ENCODE measurements around the gene KLF2. TPM values are rescaled to one million over a fixed set of nuclear protein-coding genes. Genes with fewer than 3 reads are reported as not detected.

The KLF2 gene
- total RNA-seq, 1 donor from 2014 or later: 198 TPM

- no peak overlapping the region for H3K27ac ChIP-seq
- TF ChIP-seq, protein P1, sequence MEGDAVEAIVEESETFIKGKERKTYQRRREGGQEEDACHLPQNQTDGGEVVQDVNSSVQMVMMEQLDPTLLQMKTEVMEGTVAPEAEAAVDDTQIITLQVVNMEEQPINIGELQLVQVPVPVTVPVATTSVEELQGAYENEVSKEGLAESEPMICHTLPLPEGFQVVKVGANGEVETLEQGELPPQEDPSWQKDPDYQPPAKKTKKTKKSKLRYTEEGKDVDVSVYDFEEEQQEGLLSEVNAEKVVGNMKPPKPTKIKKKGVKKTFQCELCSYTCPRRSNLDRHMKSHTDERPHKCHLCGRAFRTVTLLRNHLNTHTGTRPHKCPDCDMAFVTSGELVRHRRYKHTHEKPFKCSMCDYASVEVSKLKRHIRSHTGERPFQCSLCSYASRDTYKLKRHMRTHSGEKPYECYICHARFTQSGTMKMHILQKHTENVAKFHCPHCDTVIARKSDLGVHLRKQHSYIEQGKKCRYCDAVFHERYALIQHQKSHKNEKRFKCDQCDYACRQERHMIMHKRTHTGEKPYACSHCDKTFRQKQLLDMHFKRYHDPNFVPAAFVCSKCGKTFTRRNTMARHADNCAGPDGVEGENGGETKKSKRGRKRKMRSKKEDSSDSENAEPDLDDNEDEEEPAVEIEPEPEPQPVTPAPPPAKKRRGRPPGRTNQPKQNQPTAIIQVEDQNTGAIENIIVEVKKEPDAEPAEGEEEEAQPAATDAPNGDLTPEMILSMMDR (IDR thresholded peaks at IDR 0.05): no peak
- no peak for ATAC-seq
- H3K27me3 ChIP-seq: no peaks in the 10 kb centered on the region
- peaks cover 30% of the 10 kb centered on the region for H3K36me3 ChIP-seq
- no peak overlapping the region for H3K4me3 ChIP-seq
- peaks cover 50% of the 10 kb centered on the region for H3K4me1 ChIP-seq
- no peak for DNase-seq
- no peaks in the 10 kb centered on the region for H3K9me3 ChIP-seq
- intact Hi-C loops (cut with DNase I): no loop called here
Measured at GRCh38 chr19:16373989-16374388, 49.4 kb downstream of the KLF2 start.

DNA sequence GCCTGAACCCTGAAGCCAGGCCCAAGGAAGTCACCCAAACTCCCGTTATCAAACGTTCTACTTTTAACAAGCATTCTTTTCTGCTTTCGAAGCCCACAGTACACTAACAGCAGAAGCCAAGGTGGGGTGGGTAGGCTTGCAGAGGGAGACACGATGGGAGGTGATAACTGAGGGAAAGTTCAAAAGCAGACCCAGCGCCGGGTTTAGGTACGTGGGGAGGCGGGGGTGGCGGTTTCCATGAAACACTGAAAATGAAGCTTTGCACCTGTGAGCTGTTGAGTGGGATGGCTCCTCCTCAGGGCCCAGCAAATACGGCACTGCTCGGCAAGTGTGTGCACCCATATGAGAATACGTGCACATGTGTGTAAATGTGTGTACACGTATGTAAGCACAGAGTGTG, 49.8 kb downstream of the KLF2 start:
- Histone ChIP-seq H3K27me3 (no peaks in the 10 kb centered on the region), H3K27ac (no peak overlapping the region), H3K9me3 (no peaks in the 10 kb centered on the region), H3K36me3 (peaks cover 30% of the 10 kb centered on the region), H3K4me1 (peaks cover 50% of the 10 kb centered on the region), H3K4me3 (no peak overlapping the region)
- intact Hi-C loops (cut with DNase I): no loop called here
- ATAC-seq (no peak), DNase-seq (no peak)
- TF ChIP-seq, protein P1 (IDR thresholded peaks at IDR 0.05): no peak

- intact Hi-C loops (cut with DNase I): no loop called here
- ATAC-seq: no peak
- DNase-seq: no peak
- Histone ChIP-seq H3K9me3 (no peaks in the 10 kb centered on the region), H3K36me3 (peaks cover 30% of the 10 kb centered on the region), H3K27ac (no peak overlapping the region), H3K27me3 (no peaks in the 10 kb centered on the region), H3K4me1 (peaks cover 47% of the 10 kb centered on the region), H3K4me3 (no peak overlapping the region)
- TF ChIP-seq, protein P1 (IDR thresholded peaks at IDR 0.05): no peak
Measured at GRCh38 chr19:16375157-16375935, 50.7 kb downstream of the KLF2 start.

- DNase-seq: no peak
Measured at GRCh38 chr19:16375936-16376185, 51.2 kb downstream of the KLF2 start.

DNA sequence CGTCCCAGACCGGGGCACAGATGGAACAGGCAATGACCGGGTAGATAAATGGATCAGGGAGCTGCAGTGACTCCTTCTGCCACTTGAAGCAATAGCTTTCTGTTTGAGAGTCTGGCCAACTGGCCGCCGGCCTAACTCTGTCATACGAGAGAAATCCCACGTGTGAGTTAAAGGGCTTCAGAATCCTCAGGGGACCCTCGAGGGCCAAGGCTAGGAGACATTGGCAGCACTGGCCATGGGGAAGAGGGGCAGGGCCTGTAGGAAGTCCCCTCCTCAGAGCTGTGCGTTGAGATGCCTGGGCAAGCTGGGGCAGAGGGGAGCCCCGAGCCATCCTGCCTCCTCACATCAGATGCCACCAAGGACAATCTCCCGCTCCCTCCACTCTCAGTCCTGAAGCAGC, 51.6 kb downstream of the KLF2 start:
- H3K9me3 ChIP-seq: no peaks in the 10 kb centered on the region
- H3K4me3 ChIP-seq: no peak overlapping the region
- ATAC-seq (no peak), DNase-seq (no peak)
- H3K27me3 ChIP-seq: no peaks in the 10 kb centered on the region
- TF ChIP-seq, protein P1 (IDR thresholded peaks at IDR 0.05): no peak
- intact Hi-C loops (cut with DNase I): no loop called here
- peaks cover 30% of the 10 kb centered on the region for H3K36me3 ChIP-seq
- H3K27ac ChIP-seq: no peak overlapping the region
- peaks cover 38% of the 10 kb centered on the region for H3K4me1 ChIP-seq

More at GRCh38 chr19:16375936-16376185, 51.2 kb downstream of the KLF2 start:
- Histone ChIP-seq H3K4me3 (no peak overlapping the region), H3K27me3 (no peaks in the 10 kb centered on the region), H3K9me3 (no peaks in the 10 kb centered on the region), H3K36me3 (peaks cover 30% of the 10 kb centered on the region), H3K27ac (no peak overlapping the region), H3K4me1 (peaks cover 42% of the 10 kb centered on the region)
- intact Hi-C loops (cut with DNase I): no loop called here
- TF ChIP-seq, protein P1 (IDR thresholded peaks at IDR 0.05): no peak
- ATAC-seq: no peak

- no peaks in the 10 kb centered on the region for H3K27me3 ChIP-seq
Measured at GRCh38 chr19:16376649-16377048, 52.0 kb downstream of the KLF2 start.

More at GRCh38 chr19:16376649-16377048, 52.0 kb downstream of the KLF2 start:
- Histone ChIP-seq H3K9me3 (no peaks in the 10 kb centered on the region), H3K4me3 (no peak overlapping the region), H3K36me3 (peaks cover 30% of the 10 kb centered on the region), H3K4me1 (peaks cover 36% of the 10 kb centered on the region), H3K27ac (no peak overlapping the region)
- ATAC-seq (peak; percentile 29), DNase-seq (no peak)
- intact Hi-C loops (cut with DNase I): no loop called here
- TF ChIP-seq, protein P1 (IDR thresholded peaks at IDR 0.05): peak; percentile 20
